Activated T-cell treated with anti-CD3 and anti-CD28 coated beads, Interleukin-2, amount 50 U/mL, for 1 hour (primary cell): ENCODE measurements around the gene ADGRG2.

ENCODE experiments used
- DNase-seq: peaks from one replicate; pipeline ENCODE4 v3.0.0-alpha.2; 2020

The ADGRG2 gene

GRCh38 chrX:19121898-19122640 is at the start of gene ADGRG2:
Gene ADGRG2 (minus strand): TSS chrX:19122468. CDS start chrX:19068834, 53,634 bp downstream.
- DNase-seq: no peak

- DNase-seq: no peak
These were observed 46.3 kb upstream of the ADGRG2 start for GRCh38 chrX:19168609-19169008.

- no peak for DNase-seq
These were observed 40.6 kb upstream of the ADGRG2 start for GRCh38 chrX:19162851-19163250.

- DNase-seq: no peak
These were observed 33.9 kb upstream of the ADGRG2 start for GRCh38 chrX:19156186-19156585.

GRCh38 chrX:19152762-19153161 is 30.5 kb upstream of the ADGRG2 start:
- DNase-seq: no peak

- no peak for DNase-seq
These were observed 14.8 kb upstream of the ADGRG2 start for GRCh38 chrX:19137067-19137466.

GRCh38 chrX:19133784-19134183 is 11.5 kb upstream of the ADGRG2 start:
- no peak for DNase-seq

GRCh38 chrX:19133231-19133630 is 11.0 kb upstream of the ADGRG2 start:
- DNase-seq: no peak

GRCh38 chrX:19130628-19131027 is 8.4 kb upstream of the ADGRG2 start:
- no peak for DNase-seq

GRCh38 chrX:19129694-19130093 is 7.4 kb upstream of the ADGRG2 start:
- no peak for DNase-seq

- no peak for DNase-seq
These were observed 5.4 kb upstream of the ADGRG2 start for GRCh38 chrX:19127649-19128168.

- no peak for DNase-seq
These were observed 357 bp upstream of the ADGRG2 start for GRCh38 chrX:19122641-19123009.

GRCh38 chrX:19121466-19121865 is 802 bp downstream of the ADGRG2 start:
- no peak for DNase-seq

GRCh38 chrX:19110642-19111041 is 11.6 kb downstream of the ADGRG2 start:
- DNase-seq: no peak

- DNase-seq: no peak
These were observed 15.2 kb downstream of the ADGRG2 start for GRCh38 chrX:19107035-19107434.

GRCh38 chrX:19100586-19100985 is 21.7 kb downstream of the ADGRG2 start:
- DNase-seq: no peak

GRCh38 chrX:19097553-19098283 is 24.6 kb downstream of the ADGRG2 start:
- no peak for DNase-seq

- DNase-seq: no peak
These were observed 25.7 kb downstream of the ADGRG2 start for GRCh38 chrX:19096586-19096985.

GRCh38 chrX:19094654-19095053 is 27.6 kb downstream of the ADGRG2 start:
- DNase-seq: no peak

- DNase-seq: no peak
These were observed 30.7 kb downstream of the ADGRG2 start for GRCh38 chrX:19091596-19091995.

- no peak for DNase-seq
These were observed 32.7 kb downstream of the ADGRG2 start for GRCh38 chrX:19089555-19090040.

- no peak for DNase-seq
These were observed 36.0 kb downstream of the ADGRG2 start for GRCh38 chrX:19086102-19086772.

- no peak for DNase-seq
These were observed 36.6 kb downstream of the ADGRG2 start for GRCh38 chrX:19085666-19086065.

- DNase-seq: no peak
These were observed 46.5 kb downstream of the ADGRG2 start for GRCh38 chrX:19075754-19076153.
